HG03066 (cell line): ENCODE data around the gene DLX1.
"Not testable (repeated sequence)": the region's sequence is repeated elsewhere in the genome, so short reads cannot be mapped to it uniquely, and the experiment has no call there.

ENCODE experiments used
- ATAC-seq: cut with Tn5 transposase; IDR thresholded peaks from one replicate; pipeline ENCODE4 v1.9.1; 2021; ENCODE audit warnings: low read depth; ENCODE audit not compliant: unreplicated experiment

Gene DLX1

GRCh38 chr2:172109256-172109987 lies 24.1 kb downstream of the DLX1 start:
- ATAC-seq = no peak

GRCh38 chr2:172109988-172110811 lies 24.9 kb downstream of the DLX1 start:
- ATAC-seq = no peak

- no peak for ATAC-seq
Measured at GRCh38 chr2:172113617-172114016, 28.3 kb downstream of the DLX1 start.

- ATAC-seq = not testable (repeated sequence)
Measured at GRCh38 chr2:172114176-172114575, 28.9 kb downstream of the DLX1 start.

- ATAC-seq = no peak
Measured at GRCh38 chr2:172114579-172114978, 29.3 kb downstream of the DLX1 start.

GRCh38 chr2:172116107-172116506 lies 30.8 kb downstream of the DLX1 start:
- ATAC-seq = no peak

- ATAC-seq = no peak
Measured at GRCh38 chr2:172119089-172119488, 33.8 kb downstream of the DLX1 start.

- no peak for ATAC-seq
Measured at GRCh38 chr2:172120118-172120517, 34.8 kb downstream of the DLX1 start.

GRCh38 chr2:172128484-172128883 lies 43.2 kb downstream of the DLX1 start:
- no peak for ATAC-seq

- no peak for ATAC-seq
Measured at GRCh38 chr2:172129404-172129803, 44.1 kb downstream of the DLX1 start.

- ATAC-seq = no peak
Measured at GRCh38 chr2:172131713-172132555, 46.6 kb downstream of the DLX1 start.

- ATAC-seq = no peak
Measured at GRCh38 chr2:172134270-172134669, 49.0 kb downstream of the DLX1 start.

- ATAC-seq = no peak
Measured at GRCh38 chr2:172135446-172135845, 50.1 kb downstream of the DLX1 start.

- no peak for ATAC-seq
Measured at GRCh38 chr2:172137109-172137508, 51.8 kb downstream of the DLX1 start.

GRCh38 chr2:172137943-172138342 lies 52.6 kb downstream of the DLX1 start:
- ATAC-seq = no peak

GRCh38 chr2:172138727-172139126 lies 53.4 kb downstream of the DLX1 start:
- ATAC-seq = not testable (repeated sequence)
